Vagina (tissue), 2 donors: Measurements from ENCODE around the gene COA1. TPM values are rescaled to one million over a fixed set of nuclear protein-coding genes. Genes with fewer than 3 reads are reported as not detected.

ENCODE experiments used
- DNase-seq, 2 donors: peaks; one replicate each; pipeline ENCODE4 v3.0.0-alpha.2; 2017; ENCODE audit errors: extremely low spot score in 2 of 2
- H3K27ac ChIP-seq: fragments of 200-600 bp; sonication (generic); one replicate; pipeline ENCODE4 v1.5.1; 2019
- H3K27me3 ChIP-seq: fragments of 200-600 bp; sonication (generic); one replicate; pipeline ENCODE4 v1.5.1; 2019
- H3K36me3 ChIP-seq, 2 donors: fragments of 200-600 bp; sonication (generic); one replicate each; pipeline ENCODE4 v1.5.1; 2017 to 2019
- H3K4me1 ChIP-seq: fragments of 200-600 bp; sonication (generic); one replicate; pipeline ENCODE4 v1.5.1; 2019
- H3K4me3 ChIP-seq, 2 donors: fragments of 200-600 bp; sonication (generic); 1 replicate in 1 of 2; 2 replicates in 1 of 2; pipeline ENCODE4 v1.5.1; 2016 to 2019
- H3K9me3 ChIP-seq: fragments of 200-600 bp; sonication (generic); one replicate; pipeline ENCODE4 v1.5.1; 2019
- CTCF ChIP-seq, 3 experiments: fragments of 450-650 bp in 2 of 3; fragments of 200-600 bp in 1 of 3; sonication (generic) in 1 of 3; IDR thresholded peaks; one replicate each; pipeline ENCODE4 v1.5.1; 2017 to 2019; ENCODE audit warnings: antibody characterized with exemption in 3 of 3, mild to moderate bottlenecking in 2 of 3, moderate library complexity in 2 of 3
- POLR2A ChIP-seq, 2 donors: fragments of 450-650 bp; IDR thresholded peaks; one replicate each; pipeline ENCODE4 v1.6.1; 2017; ENCODE audit warnings: antibody characterized with exemption in 2 of 2, mild to moderate bottlenecking in 2 of 2, moderate library complexity in 2 of 2
- POLR2AphosphoS5 ChIP-seq, 2 donors: sonication (generic); formaldehyde crosslinking; IDR thresholded peaks; one replicate each; pipeline ENCODE4 v1.9.0; 2017; ENCODE audit warnings: antibody characterized with exemption in 2 of 2, mild to moderate bottlenecking in 2 of 2, low read depth in 1 of 2; ENCODE audit not compliant: insufficient read depth in 1 of 2
- intact Hi-C: fragments of 100-400 bp; cut with DNase I; formaldehyde crosslinking; loops from one replicate; pipeline ENCODE4 v1.15.1; 2023
- total RNA-seq: library from RNA; depleted of rRNA; stranded (reverse); fragments of >200 nt; gene quantifications from one replicate; pipeline ENCODE4 v1.2.3, GENCODE V29; 2016

COA1 gene
- total RNA-seq, 1 donor from 2014 or later = 47.6 TPM

GRCh38 chr7:43747328-43748105, 18.2 kb upstream of the COA1 start:
- Histone ChIP-seq H3K4me1 (no peaks in the 10 kb centered on the region), H3K36me3 (no peaks in the 10 kb centered on the region), H3K4me3 (no peak overlapping the region), H3K9me3 (no peaks in the 10 kb centered on the region), H3K27me3 (no peaks in the 10 kb centered on the region), H3K27ac (no peak overlapping the region)
- TF ChIP-seq POLR2AphosphoS5 (IDR thresholded peaks at IDR 0.05; ENCODE audit: insufficient read depth in 1 of 2, low read depth in 1 of 2) (no peak), CTCF (IDR thresholded peaks at IDR 0.05) (no peak), POLR2A (IDR thresholded peaks at IDR 0.05) (no peak)
- DNase-seq = peak in 1 of 2 donors; percentile 25
- intact Hi-C loops = no loop called here

GRCh38 chr7:43742692-43743091, 13.4 kb upstream of the COA1 start:
- no peak overlapping the region for H3K4me3 ChIP-seq
- H3K36me3 ChIP-seq = no peaks in the 10 kb centered on the region
- H3K27ac ChIP-seq = no peak overlapping the region
- no peaks in the 10 kb centered on the region for H3K4me1 ChIP-seq
- TF ChIP-seq POLR2A (IDR thresholded peaks at IDR 0.05) = no peak
- no peak for TF ChIP-seq CTCF (IDR thresholded peaks at IDR 0.05)
- TF ChIP-seq POLR2AphosphoS5 (IDR thresholded peaks at IDR 0.05; ENCODE audit: insufficient read depth in 1 of 2, low read depth in 1 of 2) = no peak
- intact Hi-C loops = no loop called here
- no peaks in the 10 kb centered on the region for H3K27me3 ChIP-seq
- H3K9me3 ChIP-seq = no peaks in the 10 kb centered on the region
- no peak for DNase-seq

- no peak for DNase-seq
- H3K4me1 ChIP-seq = no peaks in the 10 kb centered on the region
- H3K9me3 ChIP-seq = no peaks in the 10 kb centered on the region
- intact Hi-C loops = no loop called here
- no peak overlapping the region for H3K27ac ChIP-seq
- TF ChIP-seq POLR2AphosphoS5 (IDR thresholded peaks at IDR 0.05; ENCODE audit: insufficient read depth in 1 of 2, low read depth in 1 of 2) (no peak), POLR2A (IDR thresholded peaks at IDR 0.05) (no peak), CTCF (IDR thresholded peaks at IDR 0.05) (no peak)
- H3K4me3 ChIP-seq = no peak overlapping the region
- no peaks in the 10 kb centered on the region for H3K27me3 ChIP-seq
- no peaks in the 10 kb centered on the region for H3K36me3 ChIP-seq
Observed at GRCh38 chr7:43737467-43738127, 8.3 kb upstream of the COA1 start.

- no peaks in the 10 kb centered on the region for H3K4me1 ChIP-seq
- intact Hi-C loops = no loop called here
- no peaks in the 10 kb centered on the region for H3K36me3 ChIP-seq
- TF ChIP-seq POLR2A (IDR thresholded peaks at IDR 0.05) (no peak), POLR2AphosphoS5 (IDR thresholded peaks at IDR 0.05; ENCODE audit: insufficient read depth in 1 of 2, low read depth in 1 of 2) (no peak), CTCF (IDR thresholded peaks at IDR 0.05) (no peak)
- no peaks in the 10 kb centered on the region for H3K27me3 ChIP-seq
- H3K4me3 ChIP-seq = no peak overlapping the region
- no peak overlapping the region for H3K27ac ChIP-seq
- DNase-seq = no peak
- no peaks in the 10 kb centered on the region for H3K9me3 ChIP-seq
Observed at GRCh38 chr7:43735802-43736603, 6.7 kb upstream of the COA1 start.
